GM21515 (cell line): ENCODE results near the gene LCNL1.

Experiments used
- ATAC-seq: cut with Tn5 transposase; IDR thresholded peaks from one replicate; pipeline ENCODE4 v1.9.1; 2021; ENCODE audit not compliant: unreplicated experiment

LCNL1 gene

DNA sequence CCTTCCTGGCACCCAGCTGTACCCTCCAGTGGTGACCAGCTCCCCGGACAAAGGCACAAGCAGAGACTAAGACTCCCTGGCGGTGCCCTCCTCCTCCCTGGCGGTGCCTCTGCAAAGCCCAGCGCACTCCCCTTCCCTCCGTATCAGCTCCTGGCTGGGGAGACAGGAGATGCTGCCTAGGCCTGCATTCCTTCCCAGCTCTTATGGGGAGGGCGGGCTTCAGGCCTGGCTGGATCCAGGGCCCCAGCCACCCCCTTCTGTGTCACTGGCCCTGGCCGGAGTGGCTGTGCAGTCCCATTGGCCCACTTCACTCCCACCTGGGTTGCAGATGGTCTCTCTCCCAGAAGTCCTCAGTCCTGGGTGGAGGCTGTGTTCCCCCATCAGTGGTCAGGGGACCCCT lies 24.3 kb upstream of the LCNL1 start:
- ATAC-seq: no peak

DNA sequence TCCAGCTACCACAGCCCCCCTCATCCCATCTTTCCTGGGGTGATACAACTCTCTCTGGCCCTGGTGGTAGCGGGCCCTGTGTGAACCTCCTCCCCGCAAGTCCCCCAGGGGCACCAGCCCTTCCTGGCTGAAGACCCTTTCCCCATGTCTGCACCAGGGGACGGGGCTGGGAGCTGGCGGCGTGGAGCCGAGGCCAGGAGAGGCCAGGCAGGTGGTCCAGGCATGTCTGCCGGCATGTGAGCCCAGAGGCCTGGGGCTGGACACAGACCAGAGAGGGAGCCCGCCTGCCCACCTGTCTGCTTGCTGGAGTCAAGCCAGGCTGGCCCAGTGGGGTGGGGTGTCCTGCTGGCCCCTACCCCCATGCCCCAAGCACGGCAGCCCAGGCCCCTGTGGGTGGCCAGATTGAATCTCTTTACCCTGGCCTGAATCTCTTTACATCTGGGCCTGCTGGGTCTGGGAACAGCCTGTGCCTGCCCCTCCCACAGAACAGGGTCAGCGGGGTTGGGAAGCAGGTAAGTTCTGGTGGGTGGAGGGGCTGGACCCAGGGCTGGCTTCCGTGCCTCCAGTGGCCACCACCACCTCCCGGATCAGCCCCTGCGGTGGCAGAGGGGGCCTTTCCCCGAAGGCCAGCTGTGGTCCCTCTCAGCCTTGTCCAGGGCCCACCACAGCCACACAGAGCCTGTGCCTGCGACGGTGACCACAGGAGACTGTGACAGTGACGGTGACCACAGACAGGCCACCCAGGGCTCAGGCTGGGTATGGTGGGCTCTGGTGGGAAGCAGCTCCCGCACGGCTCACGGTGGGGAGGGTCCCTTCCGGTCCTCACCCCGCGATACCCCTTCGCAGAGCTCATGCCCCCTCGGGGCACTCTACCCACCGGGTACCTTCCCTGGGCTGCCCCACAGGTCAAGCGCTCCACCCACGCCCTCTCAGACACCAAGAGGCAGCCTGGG lies 23.6 kb upstream of the LCNL1 start:
- ATAC-seq: no peak

DNA sequence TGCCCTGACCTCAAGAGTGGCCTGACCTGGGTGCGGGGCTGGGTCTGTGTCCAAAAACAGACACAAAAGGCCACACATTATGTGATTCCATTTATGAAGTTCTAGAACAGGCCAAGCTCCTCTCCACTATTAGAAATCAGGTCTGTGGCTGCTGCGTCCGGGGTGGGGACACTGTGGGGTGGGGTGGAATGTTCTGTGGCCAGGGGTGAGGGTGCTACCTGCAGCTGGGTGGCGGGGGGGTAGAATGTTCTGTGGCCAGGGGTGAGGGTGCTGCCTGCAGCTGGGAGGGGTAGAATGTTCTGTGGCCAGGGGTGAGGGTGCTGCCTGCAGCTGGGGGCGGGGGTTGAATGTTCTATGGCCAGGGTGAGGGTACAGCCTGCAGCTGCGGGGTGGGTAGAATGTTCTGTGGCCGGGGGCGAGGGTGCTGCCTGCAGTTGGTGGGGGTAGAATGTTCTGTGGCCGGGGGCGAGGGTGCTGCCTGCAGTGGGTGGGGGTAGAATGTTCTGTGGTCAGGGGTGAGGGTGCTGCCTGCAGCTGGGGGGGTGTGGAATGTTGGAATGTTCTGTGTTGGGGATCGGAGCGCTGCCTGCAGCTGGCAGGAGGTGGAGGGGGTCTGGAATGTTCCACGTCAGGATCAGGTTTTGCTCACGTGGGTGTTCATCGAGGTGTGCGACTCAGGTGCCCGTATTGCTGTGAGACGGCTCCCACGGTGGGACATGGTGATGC lies 22.4 kb upstream of the LCNL1 start:
- no peak for ATAC-seq

DNA sequence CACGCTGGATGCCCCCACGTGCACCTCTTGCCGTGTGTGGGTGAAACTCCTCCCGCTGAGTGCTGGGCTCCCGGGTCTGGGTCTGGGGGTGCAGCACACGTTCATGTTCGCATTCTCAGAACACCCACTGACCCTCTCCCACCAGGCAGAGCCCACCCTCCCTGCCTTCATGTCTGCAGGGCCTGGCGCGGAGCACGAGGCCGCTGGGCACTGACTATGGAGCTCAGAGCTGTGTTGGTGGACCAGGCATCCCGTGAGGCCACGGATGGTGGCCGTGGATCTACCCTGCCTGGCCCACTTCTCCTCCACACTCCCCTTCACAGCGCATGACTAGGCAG lies 21.9 kb upstream of the LCNL1 start:
- ATAC-seq: no peak

DNA sequence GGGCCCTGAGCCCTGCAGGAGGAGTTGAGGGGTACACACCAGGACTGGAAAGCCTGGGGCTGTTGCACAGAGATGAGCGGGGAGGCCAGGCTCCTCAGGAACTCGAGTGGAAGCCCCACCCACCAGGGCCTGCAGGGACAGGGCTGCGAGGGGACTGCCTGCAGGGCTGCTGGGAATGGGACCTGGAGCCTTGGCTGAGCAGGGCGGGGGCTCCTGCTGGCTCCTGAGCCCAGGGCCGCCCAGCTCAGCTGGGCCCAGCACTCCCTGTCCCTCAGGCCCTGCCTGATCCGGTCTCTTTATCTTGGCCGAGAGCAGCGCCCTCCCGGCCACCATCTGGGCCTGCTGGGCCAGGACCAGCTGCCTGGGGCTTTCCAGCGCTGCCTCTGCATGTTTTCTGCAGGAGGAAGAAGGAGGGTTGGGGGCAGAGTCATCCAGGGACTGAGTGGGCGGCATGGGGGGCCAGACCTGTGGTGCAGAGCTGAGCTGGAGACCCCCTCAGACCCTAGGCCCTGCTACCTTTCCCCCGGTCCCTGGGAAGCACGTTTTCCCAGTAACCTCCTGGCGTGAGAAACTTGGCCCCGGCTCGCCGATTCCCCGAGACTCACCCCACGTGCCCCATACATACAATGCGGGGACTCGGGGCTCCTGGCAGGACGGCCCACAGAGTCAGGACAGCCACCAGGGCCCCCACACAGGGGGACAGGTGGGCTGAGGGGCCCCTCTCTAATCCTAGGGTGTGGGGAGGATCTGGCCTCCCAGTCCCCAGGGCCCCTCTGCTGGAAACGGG lies 21.3 kb upstream of the LCNL1 start:
- no peak for ATAC-seq

DNA sequence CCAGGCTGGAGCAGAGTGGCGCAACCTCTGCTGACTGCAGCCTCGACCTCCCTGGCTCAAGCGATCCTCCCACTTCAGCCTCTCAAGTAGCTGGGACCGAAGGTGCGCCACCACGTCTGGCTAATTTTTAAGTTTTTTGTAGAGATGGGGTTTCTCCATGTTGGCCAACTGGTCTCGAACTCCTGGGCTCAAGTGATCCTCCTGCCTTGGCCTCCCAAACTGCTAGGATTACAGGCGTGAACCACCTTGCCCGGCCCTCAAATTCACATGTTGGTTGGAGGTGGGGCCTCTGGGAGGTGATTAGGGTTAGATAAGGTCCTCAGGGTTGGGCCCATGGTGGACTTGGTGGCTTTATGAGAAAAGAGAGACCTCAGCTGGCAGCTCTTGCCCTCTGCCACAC lies 20.6 kb upstream of the LCNL1 start:
- ATAC-seq: no peak

DNA sequence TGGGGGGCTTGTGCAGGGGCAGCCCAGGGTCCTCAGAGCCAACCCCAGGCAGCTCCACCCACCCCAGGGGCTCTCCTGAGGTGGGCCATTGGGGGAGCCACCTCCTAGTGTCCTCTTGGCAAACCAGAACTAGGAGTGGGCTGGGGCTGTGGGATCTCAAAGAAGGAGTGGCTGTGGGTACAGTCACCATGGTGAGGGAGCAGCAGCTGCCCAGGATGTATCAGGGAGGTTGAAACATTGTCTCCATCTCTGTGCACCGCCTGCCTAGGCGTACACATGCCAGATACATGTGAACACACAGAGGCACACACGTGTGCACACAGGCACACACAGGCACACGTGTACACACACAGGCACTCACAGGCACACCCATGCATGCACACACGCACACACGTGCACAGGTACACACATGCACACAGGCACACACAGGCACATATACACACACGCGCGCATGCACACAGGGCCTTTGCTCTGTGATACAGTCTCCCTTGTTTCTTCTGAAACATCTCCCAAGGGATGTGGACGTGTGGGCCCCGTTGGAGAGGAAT lies 20.0 kb upstream of the LCNL1 start:
- no peak for ATAC-seq

DNA sequence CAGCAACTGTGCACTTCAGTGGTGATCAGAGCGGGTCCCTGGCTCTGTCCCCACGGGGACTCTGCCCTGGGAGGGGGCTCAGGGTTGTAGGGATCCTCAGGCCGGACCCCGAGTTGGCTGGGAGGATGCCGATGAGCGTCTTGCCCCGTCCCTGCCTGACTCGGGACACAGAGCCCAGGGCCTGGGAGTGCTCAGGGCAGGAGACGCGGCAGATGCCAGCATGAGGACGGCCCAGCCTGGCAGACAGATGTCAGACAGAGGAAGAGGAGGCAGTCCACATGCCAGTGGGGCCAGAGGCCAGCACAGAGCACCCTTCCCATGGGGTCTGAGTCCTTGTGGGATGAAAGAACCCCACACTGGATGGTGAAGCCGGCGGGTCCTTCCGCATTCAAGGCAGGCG lies 19.5 kb upstream of the LCNL1 start:
- ATAC-seq: no peak

DNA sequence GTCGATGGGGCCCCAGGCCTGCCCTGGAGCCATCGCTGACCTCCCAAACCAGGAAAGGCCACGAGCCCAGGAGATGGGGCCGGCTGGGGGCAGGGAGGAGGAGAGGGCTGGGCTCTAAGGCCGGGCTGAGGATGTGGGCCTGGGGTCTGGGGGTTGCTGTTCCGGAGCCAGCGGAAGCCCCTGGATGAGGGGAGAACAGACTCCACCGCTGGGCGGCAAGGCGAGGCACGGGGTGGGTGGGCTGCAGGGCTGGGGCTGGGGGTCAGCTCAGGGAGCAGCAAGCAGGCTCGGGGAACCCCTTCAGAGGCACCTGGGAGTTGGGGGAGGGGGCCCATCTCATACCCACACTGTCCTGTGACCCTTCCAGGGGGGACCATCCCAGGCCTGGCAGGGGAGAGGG lies 19.0 kb upstream of the LCNL1 start:
- ATAC-seq: no peak

DNA sequence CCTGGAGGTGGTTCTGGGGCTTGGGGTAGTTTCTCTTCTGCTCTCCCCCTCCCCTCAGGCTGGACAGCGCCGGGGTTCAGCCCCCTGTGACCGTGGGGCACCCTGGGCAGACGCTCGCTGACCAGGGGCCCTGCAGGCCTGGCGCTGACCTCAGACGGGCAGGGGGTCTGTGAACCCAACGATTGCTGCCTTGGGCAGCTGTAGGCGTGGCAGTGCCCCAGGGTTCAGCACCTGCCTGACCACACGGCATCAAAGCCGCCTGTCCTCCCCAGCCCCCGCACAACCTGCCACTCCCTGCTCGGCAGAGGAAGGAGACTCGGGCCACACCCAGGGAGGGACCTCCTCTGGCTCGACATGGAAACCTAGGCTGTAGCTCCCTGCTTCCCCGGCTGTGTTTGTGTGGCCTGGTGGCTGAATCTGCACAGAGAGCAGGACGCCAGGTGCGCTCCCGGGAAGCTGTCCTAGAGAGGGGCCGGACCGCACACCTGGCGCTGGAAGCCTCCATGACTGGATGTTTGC lies 18.6 kb upstream of the LCNL1 start:
- no peak for ATAC-seq

DNA sequence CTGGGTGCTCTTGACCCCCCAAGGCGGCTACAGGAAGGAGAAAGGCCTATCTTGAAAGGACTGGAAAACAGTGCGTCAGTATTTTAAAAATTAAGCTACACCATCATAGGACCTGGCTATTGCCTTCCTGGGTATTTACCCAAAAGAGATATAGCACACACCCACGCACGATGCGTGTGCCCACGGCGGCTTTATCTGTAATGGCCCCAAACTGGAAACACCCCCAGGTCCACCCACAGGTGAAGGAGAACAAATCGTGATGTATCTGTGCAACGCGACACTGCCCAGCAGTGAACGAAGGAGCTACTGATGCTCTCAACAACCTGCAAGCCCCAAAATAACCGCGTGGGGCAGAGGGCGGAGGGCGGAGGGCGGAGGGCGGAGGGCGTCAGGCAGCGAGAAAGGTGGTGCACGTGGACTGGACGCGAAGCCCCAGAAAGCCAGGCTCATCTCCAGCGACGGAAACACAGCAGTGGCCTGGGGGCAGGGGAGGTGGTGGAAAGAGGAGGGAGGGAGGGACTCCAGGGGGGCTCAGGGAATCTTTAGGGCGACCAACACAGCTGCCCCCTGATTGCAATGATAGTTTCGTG lies 17.9 kb upstream of the LCNL1 start:
- ATAC-seq: no peak

DNA sequence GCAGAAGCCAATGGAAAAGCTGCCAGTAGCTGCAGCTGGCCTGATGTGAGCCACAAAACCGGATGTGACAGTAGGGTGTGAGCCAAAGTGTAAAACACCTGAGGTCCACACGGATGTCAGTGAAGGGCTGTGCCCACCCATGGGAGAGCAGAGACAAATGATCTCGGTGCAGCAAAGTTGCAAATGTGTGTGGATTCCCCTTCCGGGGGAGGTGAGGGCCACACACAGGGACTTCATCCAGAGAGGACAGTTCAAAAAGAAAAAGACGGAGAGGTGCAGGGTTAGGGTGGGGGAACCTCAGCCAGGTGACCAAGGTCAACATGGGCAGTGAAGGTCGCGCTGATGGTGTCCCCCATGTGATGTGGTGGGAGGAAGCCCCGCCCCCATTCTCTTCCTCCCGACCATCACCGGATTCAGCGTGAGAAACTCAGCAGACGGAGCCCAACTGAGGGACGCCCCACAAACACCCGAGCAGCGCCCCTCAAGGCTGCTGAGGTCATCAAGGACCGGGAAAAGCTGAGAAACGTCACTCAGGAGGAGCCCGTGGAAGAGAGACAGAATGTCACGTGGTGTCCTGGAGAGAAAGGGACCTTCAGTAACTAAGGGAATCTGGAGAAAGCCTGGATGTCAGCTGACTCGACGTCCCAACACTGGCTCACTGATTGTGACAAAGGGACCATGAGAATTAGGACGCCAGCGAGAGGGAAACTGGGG lies 16.9 kb upstream of the LCNL1 start:
- ATAC-seq: no peak

DNA sequence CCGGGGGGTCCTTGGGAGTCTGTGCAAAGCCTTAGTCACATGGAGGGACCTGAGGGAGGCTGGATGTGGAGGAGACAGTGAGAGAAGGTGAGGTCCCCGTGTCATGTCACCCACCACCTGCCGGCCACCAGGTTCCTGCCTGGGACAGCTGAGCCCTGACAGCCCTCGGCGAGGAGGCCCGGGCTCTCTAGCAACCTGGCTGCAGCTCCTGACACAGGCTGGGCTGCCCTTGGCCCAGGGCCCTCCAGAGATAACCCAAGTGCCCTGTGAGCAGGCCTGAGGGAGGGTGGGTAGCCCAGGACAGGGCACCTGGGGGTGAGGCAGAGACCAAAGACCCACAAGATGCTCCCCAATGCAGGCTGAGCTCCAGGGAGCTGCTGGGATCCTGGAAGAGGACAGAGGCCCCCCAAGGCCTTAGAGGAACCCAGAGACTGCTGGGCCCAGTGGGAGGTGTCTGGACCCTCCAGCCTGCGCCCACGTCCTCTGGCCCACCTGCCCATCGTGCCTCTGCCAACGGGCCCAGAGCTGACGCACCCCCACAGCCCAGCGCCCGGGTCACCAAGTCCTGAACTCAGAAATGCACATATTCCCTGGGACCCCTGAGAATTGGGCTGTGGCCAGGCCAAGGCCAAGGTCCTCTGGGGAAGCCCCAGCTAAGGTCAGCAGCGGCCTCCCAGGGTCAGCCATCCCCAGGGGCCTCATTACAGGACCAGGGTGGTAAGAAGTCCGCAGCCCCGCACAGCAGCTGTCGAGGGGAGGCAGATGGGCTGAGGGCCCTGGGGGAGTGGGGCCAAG lies 14.3 kb upstream of the LCNL1 start:
- ATAC-seq: no peak

DNA sequence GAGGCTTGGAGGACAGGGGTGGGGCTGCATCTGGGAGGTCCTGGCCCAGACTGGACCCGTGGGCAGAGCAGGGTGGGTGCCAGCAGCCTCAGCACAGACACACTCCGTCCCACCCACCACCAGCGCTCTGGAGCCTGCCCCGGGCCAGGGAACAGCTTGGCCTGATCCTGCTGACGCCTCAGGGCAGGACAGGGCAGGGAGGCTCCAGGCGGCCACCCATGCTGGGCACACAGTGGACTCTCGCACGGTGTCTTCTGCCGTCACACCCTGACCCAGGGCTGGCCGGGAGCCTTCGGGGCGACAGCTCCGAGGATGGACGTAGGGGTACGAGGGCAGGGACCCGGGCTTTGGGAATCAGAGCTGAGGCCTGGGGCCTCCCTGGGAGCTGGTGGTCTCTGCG lies 13.6 kb upstream of the LCNL1 start:
- no peak for ATAC-seq

DNA sequence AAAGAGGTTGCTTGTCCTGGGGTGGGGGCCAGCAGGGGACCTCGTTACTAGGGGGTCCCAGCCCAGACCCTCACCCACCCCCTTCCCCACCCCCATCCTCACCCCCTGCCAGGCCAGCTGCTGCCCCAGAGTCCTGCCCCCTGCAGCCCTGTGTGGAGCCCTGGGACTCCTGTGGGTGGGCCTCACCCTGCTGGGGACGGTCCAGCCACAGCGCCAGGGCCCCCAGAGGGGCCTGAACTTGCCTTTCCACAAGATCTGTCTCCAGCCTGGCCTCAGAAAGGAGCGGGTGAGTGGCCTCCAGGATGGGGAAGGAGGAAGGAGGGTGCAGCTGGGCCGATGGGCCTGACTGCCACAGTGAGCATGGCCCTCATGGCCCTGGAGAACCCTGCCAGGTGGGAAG lies 13.0 kb upstream of the LCNL1 start:
- no peak for ATAC-seq

DNA sequence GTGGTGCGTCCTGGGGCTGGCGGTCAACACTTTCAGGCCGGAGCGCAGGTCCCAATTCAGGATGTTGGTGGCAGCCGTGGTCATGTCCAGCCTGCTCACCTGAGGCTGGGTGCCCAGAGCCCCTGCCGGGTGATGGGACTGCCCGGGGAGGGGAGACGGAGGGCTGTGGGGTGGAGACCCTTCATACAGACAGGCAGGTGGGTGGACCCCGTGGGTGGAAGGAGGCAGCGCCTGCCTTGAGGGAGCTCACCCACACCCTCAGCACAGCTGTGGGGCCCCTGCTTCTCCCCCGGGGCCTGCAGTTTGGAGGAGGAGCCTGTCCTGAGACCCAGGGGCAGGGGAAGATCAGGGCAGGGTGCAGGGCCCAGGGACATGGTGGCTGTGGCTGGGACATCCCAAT lies 12.4 kb upstream of the LCNL1 start:
- ATAC-seq: no peak

DNA sequence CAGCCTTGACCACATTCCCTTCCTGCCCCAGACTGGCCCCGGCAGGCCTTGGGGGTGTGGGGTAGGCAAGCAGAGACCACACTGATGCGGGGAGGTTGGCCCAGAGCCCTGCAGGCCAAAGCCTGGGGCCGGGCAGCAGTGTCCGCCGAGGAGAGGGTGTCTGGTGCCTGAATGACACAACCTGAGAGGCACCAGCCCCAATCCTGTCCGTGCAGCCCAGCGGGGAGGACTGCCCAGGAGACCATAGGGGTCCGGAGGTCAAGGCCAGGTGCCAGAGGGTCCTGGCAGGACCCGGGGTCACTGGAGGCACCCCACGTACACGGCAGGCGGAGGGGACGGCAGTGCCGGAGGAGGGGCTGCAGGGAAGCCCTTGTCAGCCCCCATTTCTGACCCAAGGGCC lies 11.0 kb upstream of the LCNL1 start:
- ATAC-seq: no peak

DNA sequence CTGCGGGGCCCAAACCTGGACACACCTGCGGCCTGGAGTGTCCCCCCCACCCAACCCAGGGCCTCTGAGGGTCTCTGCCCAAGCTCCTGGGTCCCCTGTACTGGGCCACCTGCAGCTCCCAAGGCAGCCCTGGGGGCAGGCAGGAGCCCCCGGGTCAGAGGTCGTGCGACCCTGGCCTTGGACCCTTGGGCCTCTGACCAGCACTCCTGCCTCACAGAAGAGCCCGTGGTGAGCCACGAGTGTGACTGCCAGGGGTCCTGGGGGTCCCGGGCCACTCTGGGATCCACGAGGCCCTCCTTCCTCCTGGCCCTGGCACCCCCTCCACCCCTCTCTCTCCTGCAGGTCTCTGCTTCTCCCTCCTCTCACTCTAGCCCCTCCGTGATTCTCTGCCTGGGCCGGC lies 10.5 kb upstream of the LCNL1 start:
- no peak for ATAC-seq

DNA sequence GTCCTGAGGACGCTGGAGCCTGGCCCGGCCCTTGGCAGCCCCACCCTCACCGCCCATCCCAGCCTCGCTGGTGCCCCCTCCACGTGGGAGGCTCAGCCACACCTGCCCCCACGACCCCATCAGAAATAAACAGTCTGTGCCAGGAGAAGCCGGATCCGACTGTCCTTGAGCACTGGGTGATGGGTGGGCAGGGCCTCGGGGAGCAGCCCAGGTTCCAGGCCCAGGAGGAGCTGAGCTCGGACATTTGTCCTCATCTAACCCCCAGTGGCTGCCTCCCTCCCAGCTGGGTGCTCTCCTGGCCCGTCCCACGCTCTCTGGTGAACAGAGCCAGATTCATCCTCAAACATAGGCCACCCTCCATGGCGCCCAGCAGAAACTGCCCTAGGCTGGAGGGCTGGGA lies 10.1 kb upstream of the LCNL1 start:
- no peak for ATAC-seq
